GM18868 (cell line): ENCODE results near the gene QRSL1.
"Not testable (repeated sequence)": the region's sequence is repeated elsewhere in the genome, so short reads cannot be mapped to it uniquely, and the experiment has no call there.

Experiments
- ATAC-seq: cut with Tn5 transposase; IDR thresholded peaks from one replicate; pipeline ENCODE4 v1.9.1; 2021; ENCODE audit warnings: mild to moderate bottlenecking, moderate library complexity; ENCODE audit not compliant: unreplicated experiment

Gene QRSL1, protein sequence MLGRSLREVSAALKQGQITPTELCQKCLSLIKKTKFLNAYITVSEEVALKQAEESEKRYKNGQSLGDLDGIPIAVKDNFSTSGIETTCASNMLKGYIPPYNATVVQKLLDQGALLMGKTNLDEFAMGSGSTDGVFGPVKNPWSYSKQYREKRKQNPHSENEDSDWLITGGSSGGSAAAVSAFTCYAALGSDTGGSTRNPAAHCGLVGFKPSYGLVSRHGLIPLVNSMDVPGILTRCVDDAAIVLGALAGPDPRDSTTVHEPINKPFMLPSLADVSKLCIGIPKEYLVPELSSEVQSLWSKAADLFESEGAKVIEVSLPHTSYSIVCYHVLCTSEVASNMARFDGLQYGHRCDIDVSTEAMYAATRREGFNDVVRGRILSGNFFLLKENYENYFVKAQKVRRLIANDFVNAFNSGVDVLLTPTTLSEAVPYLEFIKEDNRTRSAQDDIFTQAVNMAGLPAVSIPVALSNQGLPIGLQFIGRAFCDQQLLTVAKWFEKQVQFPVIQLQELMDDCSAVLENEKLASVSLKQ

DNA sequence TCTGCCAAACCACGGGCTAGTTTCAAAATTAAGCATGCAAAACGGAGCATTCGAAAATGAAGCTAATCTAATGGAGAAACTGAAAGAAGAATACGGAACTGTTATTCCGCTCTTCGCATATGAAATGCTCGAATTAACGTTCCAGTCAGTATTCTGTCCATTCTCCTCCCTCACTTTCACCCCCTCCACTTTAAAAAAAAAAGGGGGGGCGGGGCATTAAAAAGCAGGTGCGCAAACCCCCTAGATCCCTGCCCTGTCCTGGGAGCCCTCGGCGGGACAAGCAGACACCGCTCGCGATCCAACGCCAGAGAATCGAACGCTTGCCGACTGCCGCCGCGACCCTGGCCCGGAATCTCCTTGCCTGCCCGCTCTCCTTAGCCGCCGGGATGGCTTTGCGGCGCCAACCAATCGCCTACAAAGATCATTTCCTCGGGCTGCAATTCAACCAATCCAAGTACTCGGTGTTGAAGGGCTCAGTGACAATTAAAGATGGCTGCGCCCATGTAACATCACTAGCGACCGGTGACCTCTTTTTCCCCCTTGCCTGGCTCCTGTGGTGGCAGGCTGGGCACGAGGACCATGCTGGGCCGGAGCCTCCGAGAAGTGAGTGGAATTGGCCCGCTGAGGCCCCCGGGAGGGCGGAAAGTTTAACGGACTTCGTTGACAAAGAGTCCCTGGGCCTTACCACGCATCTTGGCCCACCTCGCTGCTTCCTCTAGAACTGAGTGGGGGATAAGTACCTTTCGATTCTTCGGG lies at the start of gene QRSL1, which contains the start of gene RTN4IP1:
TSS of gene QRSL1 (plus strand) at position 476 of the 756 bp plus-strand sequence. CDS start at position 580, 104 bp downstream.
TSS of gene RTN4IP1 (minus strand) at position 396 of the 756 bp plus-strand sequence. CDS start 477 bp downstream, outside the sequence.
- peak; percentile 87 for ATAC-seq

DNA sequence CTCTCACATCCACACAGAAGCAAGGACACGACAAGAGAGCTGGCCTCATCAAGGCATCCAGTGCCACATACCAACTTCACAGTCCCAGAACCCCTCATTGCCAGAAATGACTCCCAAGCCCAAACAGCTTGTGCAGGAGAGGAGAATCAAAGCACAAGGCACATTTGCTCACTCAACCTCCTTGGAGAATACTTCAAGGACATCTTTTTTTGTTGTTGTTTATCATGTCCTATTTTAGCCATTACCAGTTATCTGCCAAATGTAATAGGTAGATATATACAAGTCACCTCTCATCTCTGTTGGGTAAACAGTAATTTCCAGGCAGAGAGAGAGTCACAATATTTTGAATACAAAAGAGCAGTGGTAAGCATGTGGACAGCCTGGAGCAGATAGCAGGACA lies 47.9 kb upstream of the QRSL1 start:
- ATAC-seq = no peak

DNA sequence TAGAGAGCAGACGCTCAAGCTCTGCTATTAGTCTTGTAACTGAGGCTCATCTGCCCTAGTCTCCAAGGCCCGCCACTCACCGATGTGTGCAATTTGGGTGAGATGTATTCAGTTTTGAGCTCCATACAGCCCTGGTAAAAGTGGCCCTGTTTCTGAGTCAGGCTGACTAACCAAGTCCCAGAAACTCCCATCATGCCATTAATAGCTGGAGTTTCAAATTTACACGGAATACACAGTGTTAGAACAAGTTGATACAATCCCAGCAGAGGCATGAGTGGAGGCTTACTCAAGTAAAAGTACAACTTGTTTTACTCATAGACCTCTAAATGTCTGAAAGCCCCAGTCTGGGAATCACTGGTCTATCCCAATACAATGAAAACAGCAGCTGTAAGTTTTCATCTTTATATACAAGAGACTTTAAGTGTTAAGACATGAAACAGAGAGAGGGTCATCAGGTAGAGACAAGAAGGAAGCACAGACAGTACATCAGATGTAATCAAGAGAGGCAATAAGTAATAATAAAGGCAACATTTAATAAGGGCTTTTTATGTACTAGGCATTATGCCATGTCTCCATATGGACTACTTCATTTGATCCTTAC lies 42.5 kb upstream of the QRSL1 start:
- no peak for ATAC-seq

DNA sequence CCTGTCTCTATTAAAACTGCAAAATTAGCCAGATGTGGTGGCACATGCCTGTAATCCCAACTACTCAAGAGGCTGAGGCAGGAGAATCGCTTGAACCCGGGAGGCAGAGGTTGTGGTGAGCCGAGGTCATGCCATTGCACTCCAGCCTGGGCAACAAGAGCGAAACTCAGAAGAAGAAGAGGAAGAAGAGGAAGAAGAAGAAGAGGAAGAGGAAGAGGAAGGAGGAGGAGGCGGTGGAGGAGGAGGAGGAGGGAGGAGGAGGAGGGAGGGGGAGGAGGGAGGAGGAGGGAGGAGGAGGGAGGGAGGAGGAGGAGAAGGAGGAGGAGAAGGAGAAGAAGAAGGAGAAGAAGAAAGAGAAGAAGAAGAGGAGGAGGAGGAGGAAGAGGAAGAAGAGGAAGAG lies 40.4 kb upstream of the QRSL1 start:
- ATAC-seq = not testable (repeated sequence)

DNA sequence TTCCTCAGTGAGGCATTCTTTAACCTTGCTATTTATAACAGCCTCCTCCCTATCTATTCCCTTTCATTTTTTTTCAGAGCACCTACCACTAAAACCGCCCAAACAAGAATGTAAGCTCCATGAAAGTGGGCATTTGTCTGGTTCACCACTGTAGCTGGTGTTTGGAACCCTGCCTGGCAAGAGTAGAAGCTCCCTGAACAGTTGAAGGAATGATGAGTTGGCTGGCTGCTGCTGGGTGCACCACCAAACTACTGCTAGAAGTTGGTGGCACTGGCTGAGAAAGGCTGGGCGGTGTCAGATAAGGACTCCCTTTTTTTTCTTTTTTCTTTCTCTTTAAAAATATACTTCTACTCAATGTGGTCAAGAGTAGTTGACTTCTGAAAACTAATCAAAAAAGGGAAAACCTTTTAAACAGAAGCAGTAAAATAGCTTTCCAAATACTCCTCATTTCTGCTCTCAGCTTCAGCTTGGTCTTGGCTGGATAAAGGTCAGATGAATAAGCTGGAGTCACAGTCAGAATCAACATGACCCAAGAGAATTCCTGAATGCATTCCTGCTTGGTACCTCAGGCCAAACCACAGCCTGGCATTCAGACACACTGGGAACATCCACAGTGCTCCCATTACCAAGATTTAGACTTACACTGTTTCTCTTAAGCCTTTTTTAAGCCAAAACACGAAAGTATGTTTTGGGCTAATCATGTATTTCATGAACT lies 38.1 kb upstream of the QRSL1 start:
- no peak for ATAC-seq

DNA sequence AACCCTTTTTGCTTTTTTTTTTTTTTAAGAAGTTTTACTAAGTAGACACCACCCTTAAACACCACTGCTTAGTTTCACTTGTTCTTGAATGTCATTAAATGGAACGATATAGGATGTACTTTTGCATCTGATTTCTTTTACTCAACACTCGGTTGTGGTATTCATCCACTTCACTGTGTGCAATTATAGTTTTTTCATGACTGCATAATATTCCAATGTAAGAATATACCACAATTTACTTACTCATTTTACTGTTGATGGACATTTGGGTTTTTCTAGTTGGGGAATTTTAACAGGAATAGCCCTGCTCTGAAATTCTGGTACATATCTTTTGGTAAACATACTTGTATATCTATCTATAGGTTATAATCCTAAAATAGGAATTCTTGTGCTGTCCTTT lies 29.9 kb upstream of the QRSL1 start:
- no peak for ATAC-seq

DNA sequence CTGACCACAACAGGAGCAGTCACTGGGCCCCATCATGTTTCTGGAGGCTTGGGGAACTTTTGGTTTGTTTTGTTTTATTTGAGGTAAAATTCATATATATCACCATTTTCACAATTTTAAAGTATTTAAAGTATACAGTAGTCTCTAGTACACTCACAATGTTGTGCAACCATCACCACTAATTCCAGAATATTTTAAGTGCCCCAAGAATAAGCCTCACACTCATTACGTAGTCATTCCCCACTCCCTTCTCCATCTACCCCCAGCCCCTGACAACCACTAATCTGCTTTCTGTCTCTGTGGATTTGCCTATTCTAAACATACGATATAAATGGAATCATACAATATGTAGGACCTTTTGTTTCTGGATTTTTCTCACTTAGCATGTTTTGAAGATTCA lies 29.0 kb upstream of the QRSL1 start:
- no peak for ATAC-seq

DNA sequence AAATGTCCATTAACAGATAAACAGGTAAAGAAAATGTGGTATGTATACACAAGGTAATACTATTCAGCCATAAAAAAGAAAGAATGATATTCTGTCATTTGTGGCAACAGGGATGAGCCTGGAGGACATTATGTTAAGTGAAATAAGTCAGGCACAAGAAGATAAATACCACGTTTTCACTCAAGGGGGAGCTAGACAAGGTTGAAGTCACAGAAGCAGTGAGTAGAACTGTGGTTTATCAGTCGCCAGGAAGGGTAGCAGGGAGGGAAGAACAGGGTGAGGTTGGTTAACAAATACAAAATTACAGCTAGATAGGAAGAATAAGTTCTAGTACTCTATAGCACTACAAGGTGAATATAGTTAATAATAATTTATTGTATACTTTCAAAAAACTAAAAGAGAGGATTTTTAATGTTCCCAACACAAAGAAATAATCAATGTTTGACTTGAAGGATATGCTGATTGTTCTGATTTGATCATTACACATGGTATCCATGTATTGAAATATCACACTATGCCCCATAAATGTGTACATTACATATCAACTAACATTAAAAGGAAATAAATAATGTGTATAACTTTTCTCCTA lies 21.2 kb upstream of the QRSL1 start:
- ATAC-seq = peak; percentile 78

DNA sequence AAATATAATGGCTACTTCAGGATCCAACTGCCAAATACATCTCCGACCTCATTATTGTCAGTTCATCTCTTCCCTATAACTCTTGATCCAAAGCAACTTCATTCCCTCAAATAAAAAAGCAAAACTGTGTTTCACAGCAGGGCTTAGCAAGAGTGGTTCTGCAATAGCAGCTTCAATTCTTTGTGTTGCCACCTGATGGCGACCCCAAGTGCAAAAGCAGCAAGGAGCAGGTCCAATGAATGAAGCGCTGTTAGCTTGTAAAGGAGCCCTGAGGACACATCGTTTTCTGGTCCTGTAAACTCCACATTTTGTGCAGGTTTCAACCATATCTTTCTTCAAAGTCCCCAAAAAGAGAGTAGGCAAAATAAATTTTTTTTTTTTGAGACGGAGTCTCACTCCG lies 19.7 kb upstream of the QRSL1 start:
- peak; percentile 49 for ATAC-seq

DNA sequence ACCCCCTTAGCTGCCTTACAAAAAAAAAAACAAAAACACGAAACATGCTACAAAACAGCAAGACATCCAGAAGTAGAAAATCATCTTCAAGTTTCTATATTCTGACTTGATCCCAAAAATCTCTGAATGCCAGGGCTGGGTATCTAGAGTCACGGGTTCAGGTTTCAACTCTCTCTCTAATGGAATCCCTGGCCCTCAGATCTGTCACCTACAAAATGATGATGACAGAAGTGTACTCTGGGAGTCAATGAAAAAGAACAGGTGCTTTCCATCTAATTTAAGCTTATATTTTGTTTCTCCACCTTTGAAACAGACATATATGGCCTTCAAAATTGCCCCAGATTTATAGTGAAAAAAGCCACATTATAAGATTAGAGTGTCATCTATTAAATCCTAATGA lies 18.3 kb upstream of the QRSL1 start:
- ATAC-seq = no peak

DNA sequence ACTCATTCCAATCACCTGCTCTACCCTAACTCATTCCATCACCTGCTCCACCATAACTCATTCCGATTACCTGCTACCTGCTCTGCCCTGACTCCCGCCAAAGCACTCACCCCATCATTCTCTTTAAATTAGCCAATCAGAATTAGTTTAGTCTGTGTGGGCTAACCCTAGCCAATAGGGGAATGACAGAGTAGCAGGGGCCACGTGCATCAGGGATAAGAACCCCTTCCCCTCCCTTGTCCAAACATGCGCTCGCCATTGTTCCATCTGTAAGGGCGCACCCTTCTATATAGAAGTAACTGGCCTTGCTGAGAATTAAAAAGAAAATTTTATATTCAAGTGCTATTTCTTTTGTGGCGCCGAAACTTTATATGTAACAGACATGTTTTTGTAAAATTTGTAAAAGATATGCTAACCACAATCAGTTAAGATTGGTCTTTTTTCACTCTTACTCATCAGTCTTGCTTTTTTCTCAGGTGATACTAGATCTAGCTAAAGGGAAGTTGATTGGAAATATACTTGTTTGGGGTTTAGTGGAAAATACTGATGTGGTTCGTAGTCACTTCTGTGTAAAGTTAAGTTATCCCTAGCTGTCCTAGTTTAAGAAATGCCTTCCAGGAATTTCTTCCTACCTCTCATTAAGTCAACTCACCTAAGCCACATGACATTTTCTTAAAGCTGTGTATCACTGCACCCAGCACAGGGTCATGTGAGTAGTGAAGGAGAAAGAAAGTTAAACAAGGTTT lies 16.5 kb upstream of the QRSL1 start:
- no peak for ATAC-seq

DNA sequence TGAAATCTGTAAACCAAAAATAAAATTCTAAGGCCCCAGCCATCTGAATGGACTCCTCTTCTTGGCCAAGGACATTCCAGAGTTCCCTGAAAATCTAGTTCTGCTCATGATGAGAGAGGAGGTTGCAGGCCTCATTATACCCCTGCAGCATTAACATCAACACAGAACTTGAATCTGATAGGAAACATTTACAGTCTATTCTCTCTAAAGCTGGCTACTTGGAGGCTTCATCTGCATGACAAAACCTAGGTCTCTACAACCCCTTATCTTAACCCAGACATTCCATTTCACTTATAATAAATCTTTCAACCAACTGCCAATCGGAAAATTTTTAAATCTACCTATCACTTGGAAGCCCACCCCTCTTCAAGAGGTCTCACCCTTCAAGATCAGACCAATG lies 15.8 kb upstream of the QRSL1 start:
- ATAC-seq = no peak

DNA sequence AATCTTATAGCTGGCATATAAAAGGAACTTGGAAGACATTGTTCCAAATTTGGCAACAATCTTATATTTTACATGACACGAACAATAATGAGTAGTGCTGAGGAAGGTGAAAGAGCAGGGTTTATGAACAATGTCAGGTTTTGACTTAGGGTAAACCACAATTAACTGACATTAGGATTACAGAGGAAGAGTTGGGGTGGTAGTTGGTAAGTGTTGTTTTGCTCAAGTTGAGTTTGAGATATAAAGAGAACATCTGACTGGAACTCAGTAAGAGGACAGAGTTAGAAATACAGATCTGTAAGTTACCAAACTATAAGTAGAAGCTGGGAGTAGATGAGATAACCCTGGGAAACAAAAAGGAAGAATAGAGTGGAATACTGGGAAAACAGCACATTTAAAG lies 15.2 kb upstream of the QRSL1 start:
- no peak for ATAC-seq

DNA sequence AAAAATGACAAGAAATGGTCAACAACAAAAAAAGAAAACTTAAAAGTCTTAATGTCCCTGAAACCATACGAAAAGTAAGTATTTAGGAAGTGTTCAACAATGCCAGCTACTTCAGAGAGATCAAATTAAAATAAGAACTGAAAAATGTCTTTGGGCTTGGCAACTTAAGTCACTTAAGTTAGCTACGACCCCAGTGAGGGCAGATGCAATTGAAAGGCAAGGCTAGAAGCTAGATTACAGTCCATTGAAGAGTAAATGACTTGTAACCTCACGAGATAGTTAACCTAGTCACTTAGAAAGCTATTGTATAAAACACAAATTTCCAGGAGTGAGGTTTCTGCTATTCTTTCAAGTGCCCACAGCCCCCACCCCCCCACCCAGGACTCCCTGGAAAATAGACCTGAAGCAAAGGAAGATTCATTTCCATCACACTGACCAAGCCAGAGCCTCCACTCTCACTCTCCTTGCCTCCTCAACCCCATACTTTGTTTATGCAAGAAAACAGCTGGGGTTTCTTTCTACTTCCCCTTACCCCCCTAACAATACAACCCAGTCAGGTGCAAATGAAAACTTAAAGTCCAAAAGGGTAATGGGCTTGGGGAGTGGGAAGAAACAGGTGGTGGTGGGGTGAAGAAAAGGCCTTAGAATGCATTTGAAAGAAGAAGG lies 14.7 kb upstream of the QRSL1 start:
- ATAC-seq = no peak

DNA sequence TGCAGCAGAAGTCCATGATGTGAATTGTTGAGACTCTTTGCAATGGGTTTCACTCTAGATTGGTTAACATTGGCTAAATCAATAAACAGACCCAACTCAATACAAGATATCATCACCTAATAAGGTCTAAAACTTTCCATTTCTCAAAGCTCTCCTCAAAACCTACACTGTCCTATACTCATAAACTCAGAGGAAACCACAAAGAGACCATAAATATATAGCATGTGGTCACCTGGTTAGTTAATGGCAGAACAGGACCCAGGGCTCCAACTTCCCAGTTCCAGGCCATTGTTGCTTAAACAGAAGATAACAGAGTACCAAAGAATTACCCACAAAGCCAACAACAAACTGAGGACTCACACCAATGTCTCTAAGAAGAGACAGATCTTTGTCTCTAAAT lies 12.1 kb upstream of the QRSL1 start:
- no peak for ATAC-seq

DNA sequence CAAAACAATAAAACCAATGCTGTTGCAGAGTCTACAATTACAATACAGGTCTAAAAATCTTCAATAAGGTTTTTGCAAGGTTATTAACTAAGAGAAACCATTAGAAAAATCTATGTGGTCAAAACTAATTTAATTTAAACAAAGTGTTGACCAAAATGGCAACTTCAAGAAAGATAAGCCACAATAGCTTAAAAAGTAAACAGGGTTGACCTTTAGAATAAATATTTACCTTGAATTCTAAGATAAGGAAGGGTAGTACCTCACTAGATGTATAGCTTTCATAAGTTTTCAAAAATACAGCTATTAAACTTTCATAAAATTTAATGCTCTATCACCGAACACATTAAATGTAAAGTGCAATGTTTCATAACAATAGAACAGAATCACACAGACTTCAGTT lies 11.5 kb upstream of the QRSL1 start:
- no peak for ATAC-seq

DNA sequence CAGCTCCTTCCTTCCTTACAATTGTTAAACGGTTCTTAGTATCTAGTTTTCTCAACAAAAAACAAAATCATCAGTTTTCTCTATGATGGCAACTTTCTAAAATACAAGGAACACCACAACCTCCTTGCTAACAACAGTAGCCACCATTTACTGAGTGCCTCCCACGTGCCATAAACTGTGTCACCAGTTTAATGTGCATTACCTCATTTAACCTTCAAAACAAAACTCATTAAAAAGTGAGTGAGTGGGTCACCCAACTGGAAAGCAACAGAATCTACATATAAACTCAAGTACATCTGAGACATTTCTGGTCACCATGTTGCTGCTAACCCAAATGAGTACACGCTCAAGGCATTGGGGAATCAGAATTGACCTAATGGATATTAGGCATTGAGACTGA lies 11.1 kb upstream of the QRSL1 start:
- no peak for ATAC-seq

DNA sequence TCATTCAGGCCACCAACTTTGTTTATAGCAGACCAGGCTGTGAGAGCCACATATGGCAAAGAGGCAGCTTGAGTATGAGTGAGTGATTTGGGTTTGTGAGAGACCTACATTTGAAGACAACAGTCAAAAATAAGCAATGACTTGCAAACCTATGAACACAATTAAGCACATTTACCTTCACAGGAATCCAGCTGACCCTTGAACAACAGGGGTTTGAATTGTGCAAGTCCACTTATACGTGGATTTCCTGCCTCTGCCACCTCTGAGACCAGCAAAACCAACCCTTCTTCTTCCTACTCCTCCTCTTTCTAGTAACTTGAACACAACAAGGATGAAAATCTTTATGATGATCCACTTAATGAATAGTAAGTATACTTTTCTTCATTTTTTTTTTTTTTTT lies 10.2 kb upstream of the QRSL1 start:
- ATAC-seq = no peak

DNA sequence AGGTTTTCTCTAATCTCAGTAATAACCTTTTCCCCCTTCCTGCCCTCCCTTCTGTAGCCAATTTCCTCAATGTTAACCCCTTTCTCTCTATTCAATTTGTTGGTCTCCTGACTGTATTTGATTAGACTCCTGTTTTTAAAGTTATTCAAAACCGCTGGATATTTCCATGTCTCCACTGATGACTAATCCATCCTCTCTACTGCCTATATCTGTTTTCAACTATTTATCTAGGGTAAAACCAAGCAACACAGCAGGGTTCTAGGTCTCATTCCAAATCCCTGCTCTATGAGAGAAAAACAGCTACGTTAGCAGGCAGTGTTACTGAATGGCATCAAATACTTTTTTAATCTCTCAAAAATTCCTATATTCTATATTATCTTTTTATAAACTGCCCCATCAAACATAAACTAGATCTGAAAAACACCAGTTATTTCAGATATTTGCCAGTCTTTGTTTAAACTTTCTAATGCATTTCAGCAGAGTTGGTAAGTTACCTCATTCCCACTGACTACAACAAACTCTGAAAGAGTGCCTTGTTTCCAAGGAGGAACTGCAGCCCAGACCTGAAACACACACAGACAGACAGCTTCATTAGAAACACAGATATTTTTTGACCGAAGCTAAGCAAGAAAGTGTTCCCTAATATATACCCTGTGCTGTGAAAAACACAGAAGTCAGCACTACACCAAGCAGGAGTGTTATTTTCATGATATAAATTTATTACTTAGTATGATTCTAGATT lies 8.3 kb upstream of the QRSL1 start:
- ATAC-seq = no peak
